ENCODE results near the gene HRCT1. TPM values are rescaled to one million over a fixed set of nuclear protein-coding genes. Genes with fewer than 3 reads are reported as not detected.
A peak's percentile ranks its signal among the peaks of the same experiment; 100 is the strongest.

Gene HRCT1
- total RNA-seq, 1 donor from 2014 or later, result not detected

DNA sequence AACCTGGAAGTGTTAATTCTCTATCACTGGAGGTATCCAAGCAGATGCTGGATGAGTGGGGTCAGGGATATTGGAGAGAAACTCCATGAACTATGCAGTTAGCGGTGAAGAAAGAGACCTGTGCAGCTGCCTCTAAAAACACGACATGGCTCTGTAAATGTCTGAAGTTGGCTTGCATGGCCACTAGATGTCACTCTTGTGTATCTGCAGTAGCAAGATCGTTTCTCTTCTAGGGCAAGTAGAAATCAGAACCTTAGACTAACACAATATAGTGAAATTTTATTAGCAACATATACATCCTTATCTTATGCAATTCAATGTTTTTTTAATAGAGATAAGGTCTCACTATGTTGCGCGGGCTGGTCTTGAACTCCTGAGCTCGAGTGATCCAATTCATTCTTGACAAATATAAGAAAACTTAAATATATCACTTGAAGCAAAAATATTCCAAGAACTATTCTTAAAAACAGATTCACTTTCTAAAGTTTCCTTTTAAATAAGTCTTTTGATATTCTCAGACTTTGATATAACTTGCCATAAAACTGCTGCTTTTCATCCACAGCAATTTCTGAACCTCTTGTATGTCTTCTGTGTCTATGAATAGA is 49.0 kb downstream of the HRCT1 start:
- Mint-ChIP-seq H3K27me3 (ENCODE audit: unreplicated experiment) (peaks cover 2% of the 10 kb centered on the region), H3K4me1 (ENCODE audit: low read depth, unreplicated experiment) (no peaks in the 10 kb centered on the region), H3K4me3 (ENCODE audit: unreplicated experiment) (no peak overlapping the region), H3K27ac (ENCODE audit: unreplicated experiment) (no peak overlapping the region), H3K36me3 (ENCODE audit: unreplicated experiment) (no peaks in the 10 kb centered on the region), H3K9me3 (ENCODE audit: unreplicated experiment) (no peaks in the 10 kb centered on the region)
- peak; percentile 45 for DNase-seq
- TF ChIP-seq, protein P1, sequence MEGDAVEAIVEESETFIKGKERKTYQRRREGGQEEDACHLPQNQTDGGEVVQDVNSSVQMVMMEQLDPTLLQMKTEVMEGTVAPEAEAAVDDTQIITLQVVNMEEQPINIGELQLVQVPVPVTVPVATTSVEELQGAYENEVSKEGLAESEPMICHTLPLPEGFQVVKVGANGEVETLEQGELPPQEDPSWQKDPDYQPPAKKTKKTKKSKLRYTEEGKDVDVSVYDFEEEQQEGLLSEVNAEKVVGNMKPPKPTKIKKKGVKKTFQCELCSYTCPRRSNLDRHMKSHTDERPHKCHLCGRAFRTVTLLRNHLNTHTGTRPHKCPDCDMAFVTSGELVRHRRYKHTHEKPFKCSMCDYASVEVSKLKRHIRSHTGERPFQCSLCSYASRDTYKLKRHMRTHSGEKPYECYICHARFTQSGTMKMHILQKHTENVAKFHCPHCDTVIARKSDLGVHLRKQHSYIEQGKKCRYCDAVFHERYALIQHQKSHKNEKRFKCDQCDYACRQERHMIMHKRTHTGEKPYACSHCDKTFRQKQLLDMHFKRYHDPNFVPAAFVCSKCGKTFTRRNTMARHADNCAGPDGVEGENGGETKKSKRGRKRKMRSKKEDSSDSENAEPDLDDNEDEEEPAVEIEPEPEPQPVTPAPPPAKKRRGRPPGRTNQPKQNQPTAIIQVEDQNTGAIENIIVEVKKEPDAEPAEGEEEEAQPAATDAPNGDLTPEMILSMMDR (IDR thresholded peaks at IDR 0.05; ENCODE audit: partially characterized antibody, unreplicated experiment), result peak; percentile 79

DNA sequence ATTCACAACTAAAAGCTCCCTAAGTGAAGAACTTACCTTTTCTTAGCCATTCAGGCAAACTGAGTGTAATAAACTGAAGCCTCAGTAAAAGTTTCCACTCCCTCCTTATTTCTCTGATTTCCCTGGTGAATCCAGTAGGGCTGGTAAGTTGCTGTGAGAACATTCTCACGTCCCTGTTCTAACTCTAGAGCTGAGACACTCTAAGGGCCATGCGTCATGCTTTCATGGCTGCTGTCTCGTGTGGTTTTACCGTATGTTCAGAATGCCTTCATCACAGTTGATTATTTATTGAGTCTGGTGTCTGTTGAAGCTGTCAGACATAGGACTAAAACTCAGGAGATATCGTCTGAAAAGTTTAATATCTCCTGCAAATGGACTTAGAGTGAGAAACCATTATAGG is 50.6 kb downstream of the HRCT1 start:
- H3K9me3 Mint-ChIP-seq (ENCODE audit: unreplicated experiment), result peaks cover 2% of the 10 kb centered on the region
- H3K27me3 Mint-ChIP-seq (ENCODE audit: unreplicated experiment), result peaks cover 2% of the 10 kb centered on the region
- H3K36me3 Mint-ChIP-seq (ENCODE audit: unreplicated experiment), result no peaks in the 10 kb centered on the region
- H3K4me1 Mint-ChIP-seq (ENCODE audit: low read depth, unreplicated experiment), result peaks cover 4% of the 10 kb centered on the region
- no peak for DNase-seq
- no peak overlapping the region for H3K27ac Mint-ChIP-seq (ENCODE audit: unreplicated experiment)
- TF ChIP-seq, protein P1 (IDR thresholded peaks at IDR 0.05; ENCODE audit: partially characterized antibody, unreplicated experiment), result no peak
- H3K4me3 Mint-ChIP-seq (ENCODE audit: unreplicated experiment), result no peak overlapping the region

Other genes with a start within 250 kb of the HRCT1 start
- gene RMRP, start 248.2 kb upstream of the HRCT1 start, total RNA-seq (ENCODE audit: unreplicated experiment), result 35,708 TPM
- 32.5 TPM for gene CCDC107, start 247.9 kb upstream of the HRCT1 start, total RNA-seq (ENCODE audit: unreplicated experiment)
- 2.6 TPM for gene ARHGEF39, start 241.0 kb upstream of the HRCT1 start, total RNA-seq (ENCODE audit: unreplicated experiment)
- not detected for gene CA9, start 232.3 kb upstream of the HRCT1 start, total RNA-seq (ENCODE audit: unreplicated experiment)
- gene TPM2, start 216.3 kb upstream of the HRCT1 start, total RNA-seq (ENCODE audit: unreplicated experiment), result 188 TPM
- 56.2 TPM for gene TLN1, start 174.0 kb upstream of the HRCT1 start, total RNA-seq (ENCODE audit: unreplicated experiment)
- gene CREB3, start 173.5 kb upstream of the HRCT1 start, total RNA-seq (ENCODE audit: unreplicated experiment), result 32.0 TPM
- 287 TPM for gene GBA2, start 157.0 kb upstream of the HRCT1 start, total RNA-seq (ENCODE audit: unreplicated experiment)
- gene RGP1, start 156.9 kb upstream of the HRCT1 start, total RNA-seq (ENCODE audit: unreplicated experiment), result 44.0 TPM
- gene MSMP, start 151.9 kb upstream of the HRCT1 start, total RNA-seq (ENCODE audit: unreplicated experiment), result not detected
- gene NPR2, start 114.6 kb upstream of the HRCT1 start, total RNA-seq (ENCODE audit: unreplicated experiment), result 357 TPM
- gene SPAG8, start 93.9 kb upstream of the HRCT1 start, total RNA-seq (ENCODE audit: unreplicated experiment), result not detected
- 48.1 TPM for gene HINT2, start 91.2 kb upstream of the HRCT1 start, total RNA-seq (ENCODE audit: unreplicated experiment)
- not detected for gene FAM221B, start 77.5 kb upstream of the HRCT1 start, total RNA-seq (ENCODE audit: unreplicated experiment)
- 44.4 TPM for gene TMEM8B, start 77.0 kb upstream of the HRCT1 start, total RNA-seq (ENCODE audit: unreplicated experiment)
- not detected for gene OR13J1, start 35.8 kb upstream of the HRCT1 start, total RNA-seq (ENCODE audit: unreplicated experiment)
- gene SPAAR, start 3.3 kb downstream of the HRCT1 start, total RNA-seq (ENCODE audit: unreplicated experiment), result not detected
- gene OR2S2, start 52.0 kb downstream of the HRCT1 start, total RNA-seq (ENCODE audit: unreplicated experiment), result not detected
- gene RECK, start 130.7 kb downstream of the HRCT1 start, total RNA-seq (ENCODE audit: unreplicated experiment), result 11.1 TPM
- gene GLIPR2, start 230.5 kb downstream of the HRCT1 start, total RNA-seq (ENCODE audit: unreplicated experiment), result 84.4 TPM

All from glutamatergic neuron (in vitro differentiated cells).